GM18502 (cell line): ENCODE measurements around the gene INSRR.

Source experiments
- ATAC-seq: cut with Tn5 transposase; IDR thresholded peaks from one replicate; pipeline ENCODE4 v1.9.1; 2021; ENCODE audit warnings: mild to moderate bottlenecking; ENCODE audit not compliant: unreplicated experiment, poor library complexity

INSRR gene

GRCh38 chr1:156894711-156895454, 36.0 kb upstream of the INSRR start:
- ATAC-seq, result no peak

- ATAC-seq, result no peak
These were observed 35.1 kb upstream of the INSRR start for GRCh38 chr1:156894001-156894400.

GRCh38 chr1:156893048-156893953, 34.4 kb upstream of the INSRR start, which contains the start of gene PEAR1:
PEAR1 (plus strand) TSS chr1:156893718; CDS start chr1:156903927, 10,209 bp downstream.
- no peak for ATAC-seq

- ATAC-seq, result no peak
These were observed 33.5 kb upstream of the INSRR start for GRCh38 chr1:156892190-156893047.

- ATAC-seq, result no peak
These were observed 31.1 kb upstream of the INSRR start for GRCh38 chr1:156889802-156890580.

GRCh38 chr1:156887734-156888133, 28.8 kb upstream of the INSRR start:
- ATAC-seq, result no peak

GRCh38 chr1:156887317-156887716, 28.4 kb upstream of the INSRR start:
- ATAC-seq, result no peak

- no peak for ATAC-seq
These were observed 27.8 kb upstream of the INSRR start for GRCh38 chr1:156886583-156887281.

GRCh38 chr1:156885880-156886355, 27.0 kb upstream of the INSRR start:
- no peak for ATAC-seq

GRCh38 chr1:156885314-156885713, 26.4 kb upstream of the INSRR start:
- no peak for ATAC-seq

- no peak for ATAC-seq
These were observed 25.8 kb upstream of the INSRR start for GRCh38 chr1:156884560-156885184.

GRCh38 chr1:156883919-156884318, 25.0 kb upstream of the INSRR start:
- ATAC-seq, result no peak

- ATAC-seq, result no peak
These were observed 23.6 kb upstream of the INSRR start for GRCh38 chr1:156882543-156882942.

- ATAC-seq, result no peak
These were observed 22.7 kb upstream of the INSRR start for GRCh38 chr1:156881663-156882062.

- ATAC-seq, result no peak
These were observed 22.2 kb upstream of the INSRR start for GRCh38 chr1:156881101-156881500.

- no peak for ATAC-seq
These were observed 21.6 kb upstream of the INSRR start for GRCh38 chr1:156880473-156880872.

GRCh38 chr1:156879876-156880275, 21.0 kb upstream of the INSRR start:
- ATAC-seq, result no peak

GRCh38 chr1:156877433-156878170, 18.7 kb upstream of the INSRR start:
- no peak for ATAC-seq
